Thymus (tissue), 11 donors: ENCODE measurements around the gene UBL5. TPM values are rescaled to one million over a fixed set of nuclear protein-coding genes. Genes with fewer than 3 reads are reported as not detected.
A peak's percentile ranks its signal among the peaks of the same experiment; 100 is the strongest.
"Not testable (repeated sequence)": the region's sequence is repeated elsewhere in the genome, so short reads cannot be mapped to it uniquely, and the experiment has no call there.

Experiments used
- DNase-seq, 9 donors: peaks; one replicate each; pipeline ENCODE4 v3.0.0-alpha.2; 2013; ENCODE audit warnings: low spot score in 9 of 9, low read depth in 6 of 9, missing footprints in 1 of 9
- H3K27ac ChIP-seq, 2 donors: one replicate each; pipeline ENCODE4 v1.5.1; 2013; ENCODE audit warnings: control low read depth in 1 of 2, low read depth in 1 of 2, low read length in 1 of 2, mild to moderate bottlenecking in 1 of 2, moderate library complexity in 1 of 2
- H3K27me3 ChIP-seq, 2 donors: one replicate each; pipeline ENCODE4 v1.5.1; 2013; ENCODE audit warnings: low read length in 1 of 2; ENCODE audit not compliant: control insufficient read depth in 2 of 2, insufficient read depth in 1 of 2
- H3K36me3 ChIP-seq, 2 donors: one replicate each; pipeline ENCODE4 v1.5.1; 2013; ENCODE audit warnings: low read length in 1 of 2, mild to moderate bottlenecking in 1 of 2, moderate library complexity in 1 of 2; ENCODE audit not compliant: control insufficient read depth in 2 of 2, insufficient read depth in 2 of 2
- H3K4me1 ChIP-seq, 2 donors: one replicate each; pipeline ENCODE4 v1.5.1; 2013; ENCODE audit warnings: low read length in 2 of 2; ENCODE audit not compliant: control insufficient read depth in 2 of 2, insufficient read depth in 2 of 2
- H3K4me3 ChIP-seq, 2 donors: one replicate each; pipeline ENCODE4 v1.5.1; 2013; ENCODE audit warnings: low read length in 2 of 2, control low read depth in 1 of 2, mild to moderate bottlenecking in 1 of 2
- H3K9me3 ChIP-seq, 2 donors: one replicate each; pipeline ENCODE4 v1.5.1; 2013; ENCODE audit warnings: low read length in 1 of 2, mild to moderate bottlenecking in 1 of 2; ENCODE audit not compliant: control insufficient read depth in 2 of 2, insufficient read depth in 1 of 2
- WGBS: extraction: QIAGEN DNeasy Blood & Tissue Kit; methylation state at CpG from one replicate; pipeline ENCODE4 v1.1.7; 2013; 5-methylcytosine and 5-hydroxymethylcytosine counted together
- polyA plus RNA-seq: library from polyadenylated mRNA; stranded (reverse); fragments of 200-250 nt; gene quantifications from one replicate; pipeline ENCODE4 v1.2.3, GENCODE V29; 2013
- total RNA-seq: library from RNA; stranded (reverse); fragments of 120-200 nt; gene quantifications from one replicate; pipeline ENCODE4 v1.2.4, GENCODE V29; 2013
- donor health status: healthy.

Gene UBL5
- total and polyA plus RNA-seq, 2 donors, result 577 to 749 TPM

- WGBS, result 98% methylated on average over 1 of the region's 1 CpG
- DNase-seq, result no peak
- no peak overlapping the region for H3K4me3 ChIP-seq
- no peak overlapping the region for H3K27ac ChIP-seq
- H3K36me3 ChIP-seq, result peaks cover 66% of the 10 kb centered on the region in 2 donors
- H3K4me1 ChIP-seq, result peaks cover 5 to 14% of the 10 kb centered on the region in 2 donors
- no peaks in the 10 kb centered on the region for H3K27me3 ChIP-seq
- H3K9me3 ChIP-seq, result peaks cover 0 to 11% of the 10 kb centered on the region in 2 donors
Observed at GRCh38 chr19:9839415-9839814, 11.7 kb downstream of the UBL5 start.

DNA sequence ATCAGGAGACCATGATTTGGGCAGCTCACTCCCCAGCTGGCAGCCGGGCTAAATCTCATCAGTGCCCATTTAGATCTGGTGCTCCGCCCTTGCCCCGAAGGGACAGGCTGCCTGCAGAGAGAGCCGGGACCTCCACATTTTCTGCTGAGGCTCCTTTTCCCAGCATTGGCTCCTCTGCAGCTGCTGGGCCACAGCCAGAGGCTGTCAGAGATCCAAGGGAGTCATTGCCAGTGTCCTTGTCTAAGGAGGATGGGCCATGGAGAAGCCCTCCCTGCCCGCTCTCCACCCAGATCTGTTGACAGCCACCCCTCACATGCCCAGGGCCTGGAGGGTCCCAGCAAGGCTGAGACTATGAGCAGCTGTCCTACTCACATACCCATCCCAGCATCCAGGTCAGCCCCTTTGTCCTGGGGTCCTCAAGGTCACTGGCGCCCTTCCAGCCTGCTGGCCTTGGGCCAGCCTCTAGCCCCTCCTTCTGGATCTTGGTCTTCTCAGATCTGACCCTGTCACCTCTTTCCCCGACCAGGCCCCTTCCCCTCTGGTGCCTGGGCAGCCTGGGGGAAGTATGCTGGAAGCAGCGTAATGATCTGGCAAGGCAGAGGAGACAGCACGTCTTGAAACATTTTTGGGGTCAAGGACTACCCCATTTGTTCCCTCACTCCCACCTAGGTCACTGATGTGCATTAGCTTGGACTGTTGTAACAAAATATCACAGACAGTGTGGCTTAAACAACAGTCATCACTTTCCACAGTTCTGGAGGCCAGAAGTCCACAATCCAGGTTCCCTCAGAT is 15.3 kb downstream of the UBL5 start:
- peaks cover 94 to 100% of the 10 kb centered on the region in 2 donors for H3K36me3 ChIP-seq
- H3K27ac ChIP-seq, result no peak overlapping the region
- DNase-seq, result no peak
- no peaks in the 10 kb centered on the region for H3K27me3 ChIP-seq
- peaks cover 0 to 11% of the 10 kb centered on the region in 2 donors for H3K9me3 ChIP-seq
- no peak overlapping the region for H3K4me3 ChIP-seq
- WGBS, result 98% methylated on average over 9 of the region's 9 CpGs
- H3K4me1 ChIP-seq, result peaks cover 10 to 13% of the 10 kb centered on the region in 2 donors

DNA sequence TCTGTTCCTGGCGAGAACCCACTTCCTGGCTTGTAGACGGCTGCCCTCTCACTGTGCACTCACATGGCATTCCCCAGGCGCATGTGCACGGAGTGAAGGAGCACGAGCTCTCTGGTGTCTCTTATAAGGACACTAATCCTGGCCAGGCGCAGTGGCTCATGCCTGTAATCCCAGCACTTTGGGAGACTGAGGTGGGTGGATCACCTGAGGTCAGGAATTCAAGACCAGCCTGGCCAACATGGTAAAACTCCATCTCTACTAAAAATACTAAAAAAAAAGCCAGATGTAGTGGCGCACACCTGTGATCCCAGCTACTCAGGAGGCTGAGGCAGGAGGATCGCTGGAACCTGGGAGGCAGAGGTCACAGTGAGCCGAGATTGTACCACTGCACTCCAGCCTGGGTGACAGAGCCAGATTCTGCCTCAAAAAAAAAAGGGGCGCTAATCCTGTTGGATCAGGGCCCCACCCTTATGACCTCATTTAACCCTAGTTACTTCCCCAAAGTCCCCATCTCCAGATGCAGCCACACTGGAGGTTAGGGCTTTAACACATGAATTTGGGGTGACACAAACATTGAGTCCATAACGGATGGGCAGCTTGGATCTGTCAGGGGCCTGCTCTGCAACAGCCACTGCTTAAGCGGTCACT is 16.0 kb downstream of the UBL5 start:
- H3K9me3 ChIP-seq, result peaks cover 0 to 11% of the 10 kb centered on the region in 2 donors
- 98% methylated on average over 12 of the region's 12 CpGs for WGBS

DNA sequence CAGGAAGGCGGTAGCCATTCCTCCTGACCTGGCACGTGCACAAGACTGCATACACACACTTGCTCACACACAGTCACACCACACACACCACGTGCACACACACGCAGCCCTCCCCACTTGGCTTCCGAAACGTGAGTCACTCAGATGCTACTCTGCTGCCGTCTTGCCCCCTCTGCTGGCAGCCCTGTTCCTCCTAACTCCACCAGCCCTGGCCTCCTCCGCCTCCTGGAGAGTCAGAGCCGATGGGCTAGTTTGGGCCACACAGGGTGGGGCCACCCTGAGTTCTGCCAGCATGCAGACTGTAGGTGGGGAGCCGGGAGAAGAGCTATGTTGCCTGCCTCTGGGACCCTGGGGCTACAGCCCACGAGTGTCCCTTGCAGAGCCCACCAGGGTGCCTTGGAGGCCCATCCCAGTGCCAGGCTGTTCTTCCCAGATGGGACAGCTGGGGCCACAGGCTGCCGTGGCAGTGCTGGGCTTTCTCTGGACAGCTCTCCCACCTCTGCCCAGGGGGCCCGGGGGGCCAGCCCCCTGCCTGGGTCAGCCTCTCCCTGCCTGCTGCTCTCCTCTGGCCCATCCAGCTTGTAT is 19.5 kb downstream of the UBL5 start:
- DNase-seq, result peak in 1 of 9 donors; percentile 46
- H3K36me3 ChIP-seq, result peaks cover 81 to 99% of the 10 kb centered on the region in 2 donors
- 95% methylated on average over 13 of the region's 13 CpGs for WGBS

More for the DNA sequence above, 16.0 kb downstream of the UBL5 start:
- peaks cover 91 to 100% of the 10 kb centered on the region in 2 donors for H3K36me3 ChIP-seq
- DNase-seq, H3K27me3 ChIP-seq, H3K4me3 ChIP-seq: not testable (repeated sequence)
- peaks cover 15 to 18% of the 10 kb centered on the region in 2 donors for H3K4me1 ChIP-seq
- peak overlapping the region in 1 of 2 donors; percentile 20 for H3K27ac ChIP-seq

DNA sequence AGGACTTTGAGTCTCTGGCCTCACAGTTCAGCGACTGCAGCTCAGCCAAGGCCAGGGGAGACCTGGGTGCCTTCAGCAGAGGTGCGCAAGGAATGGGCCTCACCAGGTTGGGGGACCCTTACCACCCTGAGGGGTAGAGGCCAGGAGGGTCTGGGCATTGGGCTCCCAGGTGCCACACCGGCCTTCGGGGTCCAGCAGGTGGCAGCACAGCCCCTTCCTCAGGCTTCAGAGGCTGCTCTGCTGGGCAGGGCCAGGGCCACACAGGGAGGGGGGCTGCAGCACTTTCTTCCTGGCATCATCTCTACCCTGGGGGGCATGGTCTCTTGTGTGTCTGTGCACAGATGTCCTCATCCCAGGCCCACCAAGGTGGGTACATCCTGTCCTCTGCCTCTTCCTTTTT is 20.3 kb downstream of the UBL5 start:
- DNase-seq, result peak in 3 of 9 donors; percentile 43 to 56 (median 47)
- H3K27ac ChIP-seq, result peak overlapping the region in 1 of 2 donors; percentile 15

More for the DNA sequence above, 19.5 kb downstream of the UBL5 start:
- H3K4me3 ChIP-seq, result no peak overlapping the region
- peak overlapping the region in 1 of 2 donors; percentile 20 for H3K27ac ChIP-seq
- H3K27me3 ChIP-seq, result no peaks in the 10 kb centered on the region
- peaks cover 15 to 20% of the 10 kb centered on the region in 2 donors for H3K4me1 ChIP-seq
- H3K9me3 ChIP-seq, result peaks cover 0 to 11% of the 10 kb centered on the region in 2 donors

DNA sequence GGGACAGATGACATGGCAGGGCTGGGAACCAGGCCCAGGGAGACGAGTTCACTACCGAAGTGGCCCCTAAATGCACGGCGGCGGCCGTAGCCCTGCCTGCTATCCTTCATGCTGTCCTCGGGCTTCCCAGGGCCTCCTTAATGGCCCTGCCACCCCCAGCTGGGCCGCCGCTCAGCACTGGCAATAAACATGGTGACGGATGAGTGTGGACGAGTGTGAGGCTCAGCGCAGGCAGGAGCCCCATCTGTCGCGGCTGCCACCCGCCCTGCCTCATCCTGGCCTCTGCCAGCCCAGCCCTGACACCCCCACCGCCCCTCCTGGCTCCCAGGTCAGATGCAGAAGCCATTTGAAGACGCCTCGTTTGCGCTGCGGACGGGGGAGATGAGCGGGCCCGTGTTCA is 21.0 kb downstream of the UBL5 start:
- Histone ChIP-seq H3K4me1 (peaks cover 15 to 20% of the 10 kb centered on the region in 2 donors), H3K36me3 (peaks cover 65 to 89% of the 10 kb centered on the region in 2 donors), H3K27ac (peak overlapping the region in 1 of 2 donors; percentile 8), H3K27me3 (no peaks in the 10 kb centered on the region), H3K4me3 (no peak overlapping the region), H3K9me3 (peaks cover 0 to 2% of the 10 kb centered on the region in 2 donors)
- no peak for DNase-seq
- 96% methylated on average over 23 of the region's 23 CpGs for WGBS

More for the DNA sequence above, 20.3 kb downstream of the UBL5 start:
- Histone ChIP-seq H3K4me3 (no peak overlapping the region), H3K9me3 (peaks cover 0 to 9% of the 10 kb centered on the region in 2 donors), H3K36me3 (peaks cover 72 to 96% of the 10 kb centered on the region in 2 donors), H3K4me1 (peaks cover 15 to 20% of the 10 kb centered on the region in 2 donors), H3K27me3 (no peaks in the 10 kb centered on the region)
- WGBS, result 94% methylated on average over 4 of the region's 4 CpGs

- no peak for DNase-seq
- H3K27me3 ChIP-seq, result no peaks in the 10 kb centered on the region
- H3K4me1 ChIP-seq, result peaks cover 15 to 20% of the 10 kb centered on the region in 2 donors
- 88% methylated on average over 7 of the region's 7 CpGs for WGBS
- H3K27ac ChIP-seq, result no peak overlapping the region
- H3K4me3 ChIP-seq, result no peak overlapping the region
- peaks cover 59 to 88% of the 10 kb centered on the region in 2 donors for H3K36me3 ChIP-seq
- peaks cover 0 to 3% of the 10 kb centered on the region in 2 donors for H3K9me3 ChIP-seq
Observed at GRCh38 chr19:9849791-9850190, 22.1 kb downstream of the UBL5 start.

GRCh38 chr19:9850235-9850959 is 22.7 kb downstream of the UBL5 start:
- WGBS, result 90% methylated on average over 19 of the region's 19 CpGs
- no peak for DNase-seq
- Histone ChIP-seq H3K36me3 (peaks cover 57 to 85% of the 10 kb centered on the region in 2 donors), H3K27ac (no peak overlapping the region), H3K4me1 (peaks cover 15 to 20% of the 10 kb centered on the region in 2 donors), H3K9me3 (peaks cover 0 to 3% of the 10 kb centered on the region in 2 donors), H3K4me3 (no peak overlapping the region), H3K27me3 (no peaks in the 10 kb centered on the region)
